ENCODE measurements around the gene CUEDC1. TPM values are rescaled to one million over a fixed set of nuclear protein-coding genes. Genes with fewer than 3 reads are reported as not detected.

CUEDC1 gene
- 5.7 and 6.4 TPM in 2 replicates for total RNA-seq

GRCh38 chr17:57955183-57955931 is at the start of gene CUEDC1:
CUEDC1 (minus strand) TSS chr17:57955412; CDS start chr17:57885564, 69,848 bp downstream.

GRCh38 chr17:57987581-57988300 is 32.5 kb upstream of the CUEDC1 start, which contains the start of gene VEZF1:
VEZF1 (minus strand) TSS chr17:57988254; CDS start chr17:57988111, 143 bp downstream.

GRCh38 chr17:57849874-57850754 is 105.1 kb downstream of the CUEDC1 start, which contains the start of gene MRPS23:
MRPS23 (minus strand) TSS chr17:57850044; CDS start chr17:57850010, 34 bp downstream.

Other genes with a start within 250 kb of the CUEDC1 start
- gene CCDC182, start 210.1 kb downstream of the CUEDC1 start, total RNA-seq, result not detected in 2 replicates
- gene MRPS23, start 105.4 kb downstream of the CUEDC1 start, total RNA-seq, result 19.9 and 29.4 TPM in 2 replicates
- gene VEZF1, start 32.8 kb upstream of the CUEDC1 start, total RNA-seq, result 19.8 and 36.6 TPM in 2 replicates
- gene SRSF1, start 51.8 kb upstream of the CUEDC1 start, total RNA-seq, result 399 and 481 TPM in 2 replicates
- 8.4 and 18.8 TPM in 2 replicates for gene DYNLL2, start 128.0 kb upstream of the CUEDC1 start, total RNA-seq
- gene OR4D1, start 193.0 kb upstream of the CUEDC1 start, total RNA-seq, result not detected in 2 replicates
- not detected in 2 replicates for gene OR4D2, start 211.6 kb upstream of the CUEDC1 start, total RNA-seq
- not detected in 2 replicates for gene EPX, start 237.3 kb upstream of the CUEDC1 start, total RNA-seq